UCSD-AML1 (cell line): ENCODE measurements around the gene ETV6.

ENCODE experiments used
- DNase-seq: peaks from one replicate; lab custom pipeline; 2025; ENCODE audit not compliant: unreplicated experiment; lab: John Stamatoyannopoulos, UW

The ETV6 gene

DNA sequence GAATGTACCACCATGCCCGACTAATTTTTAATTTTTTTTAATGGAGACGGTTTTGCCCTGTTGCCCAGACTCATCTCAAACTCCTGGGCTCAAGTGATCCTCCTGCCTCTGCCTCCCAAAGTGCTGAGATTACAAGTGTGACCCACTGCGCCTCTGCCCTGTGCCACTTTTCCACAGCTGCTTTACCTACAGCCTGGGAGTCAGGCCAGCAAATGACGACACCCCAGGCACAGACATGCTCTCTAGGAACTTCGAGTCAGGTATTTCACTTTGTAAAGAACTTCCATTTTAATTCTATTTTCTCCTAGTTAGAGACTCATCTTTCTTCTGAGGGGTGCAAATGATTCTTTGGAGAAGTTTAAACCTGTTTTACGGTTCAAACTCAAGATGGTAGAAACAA, 89.0 kb downstream of the ETV6 start:
- DNase-seq, result no peak

DNA sequence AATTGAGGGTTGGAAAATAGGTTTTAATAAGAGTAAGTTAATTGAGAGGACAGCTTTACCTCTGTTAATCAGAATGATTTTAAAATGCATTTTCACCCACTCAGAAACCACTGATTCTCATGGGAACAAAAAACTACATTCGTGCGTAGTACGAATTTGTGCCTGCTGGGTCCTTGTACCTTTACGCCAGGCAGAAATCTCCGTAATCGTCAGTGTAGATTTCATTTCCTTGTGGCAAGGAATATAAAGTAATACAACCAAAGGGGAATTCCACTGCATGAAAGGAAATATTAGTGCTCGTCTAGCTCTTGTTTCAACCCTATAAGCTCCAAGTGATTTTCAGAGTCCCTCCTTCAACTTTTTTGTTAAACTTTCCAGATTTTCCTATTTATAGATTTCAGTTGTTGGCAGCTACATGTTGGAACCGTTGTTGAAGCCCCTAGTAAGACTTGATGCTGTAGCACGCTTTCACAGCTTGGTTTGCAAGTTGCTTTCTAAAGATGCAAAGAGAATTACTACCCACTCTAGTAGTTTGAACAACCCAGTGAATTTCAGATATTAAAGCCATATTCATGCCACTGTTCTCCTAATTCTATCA, 90.6 kb downstream of the ETV6 start:
- DNase-seq, result no peak

DNA sequence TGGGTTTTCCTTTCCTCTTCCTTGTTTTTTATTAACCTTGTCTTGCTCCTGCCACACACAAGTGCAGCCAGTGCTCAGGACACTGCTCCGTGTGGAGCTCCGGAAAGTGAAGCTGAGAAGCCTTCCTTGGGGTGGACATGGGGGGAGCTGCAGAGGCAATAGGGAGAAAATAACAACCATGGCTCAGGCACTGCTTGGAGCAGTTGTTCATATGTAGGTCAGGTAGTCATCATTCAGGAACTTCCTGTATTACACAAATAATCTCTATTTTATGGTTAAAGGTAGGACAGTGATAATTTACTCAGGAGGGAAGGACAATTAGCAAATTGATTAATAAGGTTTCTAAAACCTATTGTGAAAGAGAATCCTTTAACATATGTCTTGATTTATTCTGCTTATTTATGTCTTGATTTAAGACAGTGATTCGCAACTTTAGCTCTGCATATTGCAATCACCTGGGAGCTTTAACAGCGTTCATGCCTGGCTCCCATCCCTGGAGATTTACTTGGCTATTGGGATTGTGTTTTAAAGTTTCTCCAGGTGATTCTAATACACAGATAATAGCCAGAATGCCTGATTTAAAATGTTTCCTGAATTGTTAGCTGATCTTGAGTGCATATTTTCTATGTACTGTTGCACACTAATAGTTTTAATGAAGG, 92.1 kb downstream of the ETV6 start:
- no peak for DNase-seq

GRCh38 chr12:11743423-11744409, 94.2 kb downstream of the ETV6 start:
- no peak for DNase-seq

DNA sequence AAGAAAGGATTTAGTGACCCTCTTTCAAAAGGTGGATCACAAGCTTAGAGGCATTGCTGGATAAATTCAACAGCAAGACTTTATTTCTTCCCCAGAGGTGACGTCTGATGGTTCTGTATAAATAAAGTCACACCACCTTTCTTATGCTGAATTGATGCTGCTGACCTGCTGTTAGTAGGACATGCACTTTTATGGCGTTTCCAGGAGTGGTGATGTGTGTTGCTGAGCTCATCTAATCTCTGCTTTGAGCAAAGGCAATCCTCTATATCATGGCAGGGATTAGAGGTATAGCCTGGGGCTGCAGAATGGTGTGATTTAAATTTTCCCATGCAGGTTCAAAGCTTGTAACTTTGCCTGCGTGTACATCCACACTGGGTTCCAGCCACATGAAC, 94.9 kb downstream of the ETV6 start:
- DNase-seq, result no peak

- no peak for DNase-seq
Measured at GRCh38 chr12:11745113-11745512, 95.6 kb downstream of the ETV6 start.

DNA sequence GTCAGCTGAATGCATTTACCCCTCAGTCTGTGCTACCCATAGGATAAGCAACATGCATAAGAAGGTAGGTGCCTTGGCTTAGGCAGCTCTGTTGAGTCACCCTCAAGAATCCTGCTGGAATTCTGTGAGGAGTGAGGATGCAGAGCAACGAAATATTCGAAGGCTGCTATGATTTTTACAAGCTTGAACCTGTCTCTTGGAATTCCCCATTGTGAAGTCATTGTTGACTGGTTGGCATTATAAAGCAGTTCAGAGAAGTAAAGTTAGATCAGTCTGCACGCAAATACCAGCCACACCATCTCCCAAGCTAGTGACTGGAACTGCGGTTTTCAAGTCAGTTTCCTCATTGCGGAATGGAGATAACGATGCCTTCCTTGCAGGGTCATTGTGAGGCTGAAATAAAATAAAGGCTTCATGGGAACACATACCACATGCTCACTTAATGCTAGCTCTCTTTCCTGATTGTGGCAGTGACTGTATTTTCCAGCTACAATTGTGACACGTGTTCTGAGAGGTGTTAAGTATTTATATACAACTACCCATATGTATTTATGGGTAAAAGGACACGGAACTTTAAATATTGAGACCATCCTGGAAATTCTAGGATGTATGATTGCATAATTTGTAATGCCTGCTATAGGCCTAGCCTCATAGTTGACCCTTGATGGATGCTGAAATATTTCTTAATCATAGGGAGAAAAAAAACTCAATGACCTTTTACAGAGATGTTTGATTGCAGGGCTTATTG, 96.7 kb downstream of the ETV6 start:
- DNase-seq, result peak; percentile 61

DNA sequence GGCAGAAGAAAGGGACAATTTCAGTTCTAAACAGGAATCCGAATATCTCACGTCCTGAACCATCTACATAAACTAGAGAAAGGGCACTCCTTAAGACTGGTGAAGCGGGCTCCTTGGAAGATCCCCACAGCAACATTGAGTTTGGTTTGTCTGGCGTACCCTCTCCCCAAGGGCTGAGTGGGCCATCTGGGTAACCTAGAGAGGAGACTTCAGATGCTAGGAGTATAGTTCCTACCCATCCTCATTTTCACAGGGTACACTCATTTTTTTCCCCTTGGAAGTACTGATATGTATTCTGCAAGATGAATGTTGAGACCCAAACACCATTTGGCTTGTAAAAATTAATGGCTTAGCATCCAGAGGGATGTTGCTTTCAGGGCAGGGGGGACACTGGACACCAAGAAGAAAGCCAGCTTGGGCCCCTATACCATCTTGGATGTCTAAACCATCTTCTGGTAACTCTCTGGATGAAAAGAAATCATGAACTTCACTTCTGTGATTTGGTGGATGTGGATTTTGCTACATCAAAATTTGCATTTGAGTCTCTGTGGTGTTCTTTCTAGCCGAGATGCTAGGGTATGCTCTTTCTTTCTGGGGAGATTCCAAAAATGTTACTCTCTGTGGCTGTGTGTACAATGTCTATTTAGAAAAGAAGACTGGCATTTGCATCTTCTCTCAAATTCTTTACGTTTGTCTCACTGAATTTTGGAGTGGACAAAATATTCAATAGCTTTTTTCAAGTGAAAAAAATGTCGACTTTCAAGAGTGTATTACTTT, 97.7 kb downstream of the ETV6 start:
- DNase-seq, result no peak

DNA sequence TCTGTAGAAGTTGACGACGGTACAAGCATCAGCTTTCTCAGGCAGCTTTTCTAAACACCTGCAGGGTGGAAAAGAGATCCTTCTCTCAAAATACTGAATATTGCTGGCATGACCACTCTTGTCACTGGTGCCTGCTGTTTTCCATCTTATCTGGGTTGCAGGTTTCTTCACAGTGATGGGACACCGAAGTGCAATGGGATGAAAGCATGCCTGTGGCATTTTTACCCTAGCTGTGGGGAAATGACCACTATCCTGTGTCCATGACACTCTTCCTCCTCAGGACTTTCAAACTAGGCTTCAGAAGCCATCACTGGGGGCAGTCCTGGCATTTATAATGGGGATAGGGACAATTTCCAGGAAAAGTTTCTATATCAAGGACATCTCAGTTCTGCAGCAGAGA, 98.5 kb downstream of the ETV6 start:
- no peak for DNase-seq

DNA sequence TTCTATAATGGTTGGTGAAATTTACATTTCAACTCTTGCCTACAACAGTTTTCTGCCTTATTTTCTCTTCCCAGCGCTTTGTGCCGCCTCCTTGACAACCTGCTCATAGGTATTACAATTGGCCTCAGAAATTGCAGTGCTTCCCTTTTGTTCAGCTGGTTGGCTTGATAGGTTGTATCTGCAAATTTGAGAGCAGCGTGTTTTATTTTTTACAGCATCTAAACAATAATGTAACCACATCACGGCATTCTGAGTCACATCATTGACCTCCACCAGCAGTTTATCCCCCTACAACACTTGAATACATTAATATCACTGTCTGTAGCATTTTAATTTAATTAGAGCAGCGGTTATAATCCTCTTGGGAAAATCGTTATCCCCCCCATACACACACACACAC, 99.4 kb downstream of the ETV6 start:
- no peak for DNase-seq

- DNase-seq, result no peak
Measured at GRCh38 chr12:11749943-11750690, 100.6 kb downstream of the ETV6 start.

GRCh38 chr12:11752403-11753149, 103.1 kb downstream of the ETV6 start:
- no peak for DNase-seq

DNA sequence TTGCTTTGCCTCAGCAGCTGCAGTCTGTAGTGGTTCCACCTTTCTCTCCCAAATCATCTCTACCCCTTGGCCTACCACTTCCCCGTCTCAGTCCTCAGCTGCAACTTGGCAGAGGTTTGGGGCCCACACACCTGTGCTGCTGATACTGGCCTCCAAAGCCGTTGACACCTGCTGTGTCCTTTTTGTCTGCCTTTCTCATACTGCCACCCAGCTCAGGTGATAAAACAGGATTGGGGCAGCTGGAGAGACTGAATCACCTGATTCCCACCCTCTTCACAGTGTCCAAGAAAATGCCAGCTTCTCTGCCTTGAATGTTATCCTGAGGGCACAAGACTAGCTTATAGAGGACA, 103.7 kb downstream of the ETV6 start:
- no peak for DNase-seq

DNA sequence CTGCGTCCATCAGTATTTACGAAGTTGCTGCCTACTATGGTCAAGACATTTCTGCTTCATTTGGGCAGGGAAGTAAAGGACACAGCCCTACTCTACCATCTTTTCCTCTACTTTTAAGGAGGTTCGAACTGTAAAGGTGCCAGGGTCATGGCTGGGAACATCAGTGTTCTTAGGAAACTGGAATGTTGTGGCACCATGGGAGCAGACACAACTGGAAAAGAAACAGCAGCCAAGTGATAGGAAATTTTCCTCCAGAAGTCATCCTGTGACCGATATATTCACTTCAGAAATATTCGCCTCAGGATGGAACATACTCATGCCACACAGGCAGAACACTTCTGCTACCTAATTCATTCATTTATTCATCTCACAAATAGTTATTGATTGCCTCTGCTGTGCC, 104.4 kb downstream of the ETV6 start:
- DNase-seq, result no peak

- DNase-seq, result no peak
Measured at GRCh38 chr12:11754256-11754655, 104.8 kb downstream of the ETV6 start.

DNA sequence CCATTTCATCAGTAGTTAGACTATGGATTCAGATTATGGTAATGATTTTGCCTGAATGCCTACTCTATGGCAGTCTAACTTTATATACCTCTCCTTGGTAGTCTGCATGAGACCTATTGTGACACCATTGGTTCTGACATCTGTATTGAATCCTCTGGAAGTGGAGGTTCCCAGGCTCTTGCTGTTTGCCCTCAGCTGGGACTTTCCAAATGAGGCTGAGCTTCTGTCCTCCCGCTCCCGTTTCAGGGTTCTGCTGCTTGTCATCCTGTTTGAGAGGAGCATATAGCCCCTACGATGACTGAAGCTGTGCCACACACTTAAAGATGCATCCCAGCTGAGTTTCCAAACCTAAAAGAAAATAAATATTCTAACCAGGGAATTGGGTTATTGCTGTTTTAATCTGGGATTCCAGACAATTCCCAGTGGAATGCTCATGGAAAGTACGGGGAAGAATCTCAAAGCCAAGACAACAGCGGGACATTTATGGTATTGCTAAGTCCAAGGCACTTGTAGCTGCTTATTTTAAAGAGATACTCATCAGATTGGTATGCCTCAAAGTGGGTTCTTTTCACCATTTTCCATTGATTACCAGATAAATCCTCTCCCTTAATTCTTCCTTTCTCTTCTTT, 105.9 kb downstream of the ETV6 start:
- DNase-seq, result no peak

DNA sequence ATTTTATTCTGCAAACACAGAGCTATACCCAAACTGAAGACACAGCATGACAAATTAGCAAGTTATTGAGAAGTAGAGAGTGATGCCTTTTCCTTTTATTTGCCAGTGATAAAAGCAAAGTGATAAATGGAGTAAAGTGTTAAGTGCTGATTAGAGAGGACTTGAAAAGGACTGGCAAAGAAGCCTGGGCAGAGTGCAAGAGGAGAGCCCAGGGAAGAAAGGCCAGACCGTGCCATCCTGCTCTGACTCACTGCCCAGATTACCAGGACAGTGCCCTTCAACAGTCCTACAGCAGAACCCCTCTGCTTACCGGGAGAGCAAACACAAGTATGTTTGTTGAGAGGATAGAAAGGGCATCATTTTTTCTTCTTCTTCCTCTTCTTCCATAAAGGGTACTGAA, 106.5 kb downstream of the ETV6 start:
- no peak for DNase-seq

DNA sequence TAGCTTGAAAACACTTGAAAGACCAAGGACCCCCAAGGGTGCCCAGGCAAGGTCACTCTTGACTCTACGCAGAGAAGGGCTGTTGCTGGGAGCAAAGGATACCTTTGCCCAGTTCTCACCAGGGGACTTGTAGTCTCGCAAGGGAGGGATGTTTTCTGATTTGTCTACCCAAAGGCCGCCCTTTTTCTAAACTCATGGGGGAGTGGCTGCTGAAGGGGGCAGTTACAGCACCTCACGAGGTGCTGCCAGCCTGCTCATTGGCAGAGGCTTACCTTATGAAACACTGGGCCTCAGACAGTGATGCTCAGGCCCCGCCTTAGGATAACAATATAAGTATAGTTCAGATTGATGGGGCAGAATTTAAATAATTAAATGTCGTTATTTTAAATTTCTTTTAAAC, 107.0 kb downstream of the ETV6 start:
- no peak for DNase-seq

- no peak for DNase-seq
Measured at GRCh38 chr12:11757095-11757494, 107.6 kb downstream of the ETV6 start.
